ENCODE measurements around the gene TRIM46. TPM values are rescaled to one million over a fixed set of nuclear protein-coding genes. Genes with fewer than 3 reads are reported as not detected.

Gene TRIM46
- total RNA-seq, 1 donor from 2014 or later = under 0.01 TPM

DNA sequence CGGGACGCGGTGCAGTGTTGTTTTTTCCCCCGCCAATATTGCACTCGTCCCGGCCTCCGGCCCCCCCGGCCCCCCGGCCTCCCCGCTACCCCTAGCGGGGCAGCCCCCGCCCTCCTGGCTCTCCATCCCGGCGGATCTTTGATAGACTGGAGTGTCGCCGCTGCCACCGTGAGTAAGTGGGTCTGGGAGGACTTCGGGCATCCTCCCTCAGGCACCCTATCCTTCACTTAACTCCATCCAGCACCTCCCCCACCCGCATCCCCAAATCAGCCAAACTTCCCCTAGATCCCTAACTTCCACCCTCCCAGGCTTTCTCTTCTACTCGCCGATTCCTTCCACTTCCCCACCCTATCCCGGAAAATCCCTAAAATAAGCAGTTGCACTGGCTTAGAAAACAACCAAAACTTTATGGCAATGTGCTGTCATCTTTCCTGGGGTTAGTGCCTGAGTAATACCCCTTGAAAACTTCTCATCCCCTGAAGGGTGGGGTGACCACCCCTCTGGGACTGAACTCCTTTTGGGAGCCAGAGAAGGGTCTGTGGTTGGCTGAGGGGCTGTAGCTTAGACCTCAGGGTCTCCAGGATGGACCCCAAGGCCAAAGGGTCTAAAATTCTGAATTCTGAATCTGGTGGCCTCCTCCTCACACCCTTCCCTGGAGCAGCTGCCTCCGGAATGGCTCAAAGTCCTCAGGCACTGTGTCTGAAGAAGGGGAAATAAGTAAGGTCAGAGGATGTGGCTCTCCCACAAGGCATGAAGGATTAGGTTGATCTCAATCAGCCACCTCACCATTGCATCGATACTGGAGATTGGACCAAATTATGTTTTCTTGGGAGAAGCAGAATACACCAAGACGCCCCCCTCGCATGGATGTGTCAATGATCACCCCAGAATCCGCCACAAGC lies 21.8 kb downstream of the TRIM46 start:
- H3K27me3 ChIP-seq (ENCODE audit: control insufficient read depth in 3 of 3, insufficient read depth in 3 of 3, low read length in 3 of 3) = peaks cover 0 to 4% (median 3%) of the 10 kb centered on the region in 3 donors
- H3K9ac ChIP-seq (ENCODE audit: low read depth in 1 of 3, low read length in 3 of 3) = peak overlapping the region in 2 of 3 donors; percentile 11 to 35
- peak overlapping the region; percentile 52 for H3K27ac ChIP-seq (ENCODE audit: low read depth, low read length)
- H3K9me3 ChIP-seq (ENCODE audit: control insufficient read depth in 3 of 3, low read length in 3 of 3) = no peaks in the 10 kb centered on the region
- H3K4me3 ChIP-seq (ENCODE audit: low read length in 3 of 3) = no peak overlapping the region
- peaks cover 5 to 10% (median 8%) of the 10 kb centered on the region in 3 donors for H3K36me3 ChIP-seq (ENCODE audit: control insufficient read depth in 3 of 3, insufficient read depth in 3 of 3, low read length in 3 of 3)
- peaks cover 36 to 49% (median 39%) of the 10 kb centered on the region in 3 donors for H3K4me1 ChIP-seq (ENCODE audit: control insufficient read depth in 3 of 3, insufficient read depth in 3 of 3, low read length in 3 of 3)

GRCh38 chr1:155196103-155196892 lies 22.6 kb downstream of the TRIM46 start:
- peak overlapping the region in 2 of 3 donors; percentile 25 to 28 for H3K9ac ChIP-seq (ENCODE audit: low read depth in 1 of 3, low read length in 3 of 3)
- H3K36me3 ChIP-seq (ENCODE audit: control insufficient read depth in 3 of 3, insufficient read depth in 3 of 3, low read length in 3 of 3) = peaks cover 8 to 14% (median 14%) of the 10 kb centered on the region in 3 donors
- H3K4me3 ChIP-seq (ENCODE audit: low read length in 3 of 3) = no peak overlapping the region
- no peaks in the 10 kb centered on the region for H3K9me3 ChIP-seq (ENCODE audit: control insufficient read depth in 3 of 3, low read length in 3 of 3)
- peaks cover 0 to 4% (median 3%) of the 10 kb centered on the region in 3 donors for H3K27me3 ChIP-seq (ENCODE audit: control insufficient read depth in 3 of 3, insufficient read depth in 3 of 3, low read length in 3 of 3)
- peaks cover 36 to 49% (median 39%) of the 10 kb centered on the region in 3 donors for H3K4me1 ChIP-seq (ENCODE audit: control insufficient read depth in 3 of 3, insufficient read depth in 3 of 3, low read length in 3 of 3)
- peak overlapping the region; percentile 82 for H3K27ac ChIP-seq (ENCODE audit: low read depth, low read length)

GRCh38 chr1:155196893-155197638 lies 23.4 kb downstream of the TRIM46 start:
- H3K4me1 ChIP-seq (ENCODE audit: control insufficient read depth in 3 of 3, insufficient read depth in 3 of 3, low read length in 3 of 3) = peaks cover 36 to 49% (median 39%) of the 10 kb centered on the region in 3 donors
- H3K9ac ChIP-seq (ENCODE audit: low read depth in 1 of 3, low read length in 3 of 3) = peak overlapping the region in 2 of 3 donors; percentile 25 to 33
- H3K36me3 ChIP-seq (ENCODE audit: control insufficient read depth in 3 of 3, insufficient read depth in 3 of 3, low read length in 3 of 3) = peaks cover 8 to 16% (median 14%) of the 10 kb centered on the region in 3 donors
- no peaks in the 10 kb centered on the region for H3K9me3 ChIP-seq (ENCODE audit: control insufficient read depth in 3 of 3, low read length in 3 of 3)
- H3K27ac ChIP-seq (ENCODE audit: low read depth, low read length) = peak overlapping the region; percentile 82
- H3K27me3 ChIP-seq (ENCODE audit: control insufficient read depth in 3 of 3, insufficient read depth in 3 of 3, low read length in 3 of 3) = peaks cover 0 to 4% (median 3%) of the 10 kb centered on the region in 3 donors
- no peak overlapping the region for H3K4me3 ChIP-seq (ENCODE audit: low read length in 3 of 3)

- H3K4me1 ChIP-seq (ENCODE audit: control insufficient read depth in 3 of 3, insufficient read depth in 3 of 3, low read length in 3 of 3) = peaks cover 35 to 47% (median 38%) of the 10 kb centered on the region in 3 donors
- no peak overlapping the region for H3K4me3 ChIP-seq (ENCODE audit: low read length in 3 of 3)
- peaks cover 8 to 16% (median 14%) of the 10 kb centered on the region in 3 donors for H3K36me3 ChIP-seq (ENCODE audit: control insufficient read depth in 3 of 3, insufficient read depth in 3 of 3, low read length in 3 of 3)
- H3K27me3 ChIP-seq (ENCODE audit: control insufficient read depth in 3 of 3, insufficient read depth in 3 of 3, low read length in 3 of 3) = peaks cover 0 to 4% (median 3%) of the 10 kb centered on the region in 3 donors
- peak overlapping the region; percentile 82 for H3K27ac ChIP-seq (ENCODE audit: low read depth, low read length)
- no peaks in the 10 kb centered on the region for H3K9me3 ChIP-seq (ENCODE audit: control insufficient read depth in 3 of 3, low read length in 3 of 3)
- peak overlapping the region in 1 of 3 donors; percentile 33 for H3K9ac ChIP-seq (ENCODE audit: low read depth in 1 of 3, low read length in 3 of 3)
These were observed 24.4 kb downstream of the TRIM46 start for GRCh38 chr1:155197901-155198546.

GRCh38 chr1:155198547-155198906 lies 24.9 kb downstream of the TRIM46 start:
- H3K4me1 ChIP-seq (ENCODE audit: control insufficient read depth in 3 of 3, insufficient read depth in 3 of 3, low read length in 3 of 3) = peaks cover 31 to 42% (median 33%) of the 10 kb centered on the region in 3 donors
- no peak overlapping the region for H3K9ac ChIP-seq (ENCODE audit: low read depth in 1 of 3, low read length in 3 of 3)
- H3K36me3 ChIP-seq (ENCODE audit: control insufficient read depth in 3 of 3, insufficient read depth in 3 of 3, low read length in 3 of 3) = peaks cover 8 to 16% (median 14%) of the 10 kb centered on the region in 3 donors
- peaks cover 0 to 4% (median 3%) of the 10 kb centered on the region in 3 donors for H3K27me3 ChIP-seq (ENCODE audit: control insufficient read depth in 3 of 3, insufficient read depth in 3 of 3, low read length in 3 of 3)
- H3K4me3 ChIP-seq (ENCODE audit: low read length in 3 of 3) = no peak overlapping the region
- no peak overlapping the region for H3K27ac ChIP-seq (ENCODE audit: low read depth, low read length)
- no peaks in the 10 kb centered on the region for H3K9me3 ChIP-seq (ENCODE audit: control insufficient read depth in 3 of 3, low read length in 3 of 3)

GRCh38 chr1:155199792-155200191 lies 26.1 kb downstream of the TRIM46 start:
- peaks cover 8 to 20% (median 14%) of the 10 kb centered on the region in 3 donors for H3K36me3 ChIP-seq (ENCODE audit: control insufficient read depth in 3 of 3, insufficient read depth in 3 of 3, low read length in 3 of 3)

GRCh38 chr1:155200920-155201319 lies 27.3 kb downstream of the TRIM46 start:
- Histone ChIP-seq H3K4me3 (ENCODE audit: low read length in 3 of 3) (no peak overlapping the region), H3K4me1 (ENCODE audit: control insufficient read depth in 3 of 3, insufficient read depth in 3 of 3, low read length in 3 of 3) (peaks cover 16 to 25% (median 17%) of the 10 kb centered on the region in 3 donors), H3K9ac (ENCODE audit: low read depth in 1 of 3, low read length in 3 of 3) (no peak overlapping the region), H3K36me3 (ENCODE audit: control insufficient read depth in 3 of 3, insufficient read depth in 3 of 3, low read length in 3 of 3) (peaks cover 8 to 22% (median 14%) of the 10 kb centered on the region in 3 donors), H3K27me3 (ENCODE audit: control insufficient read depth in 3 of 3, insufficient read depth in 3 of 3, low read length in 3 of 3) (no peaks in the 10 kb centered on the region), H3K9me3 (ENCODE audit: control insufficient read depth in 3 of 3, low read length in 3 of 3) (no peaks in the 10 kb centered on the region), H3K27ac (ENCODE audit: low read depth, low read length) (no peak overlapping the region)

More at GRCh38 chr1:155199792-155200191, 26.1 kb downstream of the TRIM46 start:
- Histone ChIP-seq H3K27me3 (ENCODE audit: control insufficient read depth in 3 of 3, insufficient read depth in 3 of 3, low read length in 3 of 3) (no peaks in the 10 kb centered on the region), H3K4me3 (ENCODE audit: low read length in 3 of 3) (no peak overlapping the region), H3K9me3 (ENCODE audit: control insufficient read depth in 3 of 3, low read length in 3 of 3) (no peaks in the 10 kb centered on the region), H3K4me1 (ENCODE audit: control insufficient read depth in 3 of 3, insufficient read depth in 3 of 3, low read length in 3 of 3) (peaks cover 18 to 29% (median 20%) of the 10 kb centered on the region in 3 donors), H3K27ac (ENCODE audit: low read depth, low read length) (no peak overlapping the region), H3K9ac (ENCODE audit: low read depth in 1 of 3, low read length in 3 of 3) (no peak overlapping the region)

- Histone ChIP-seq H3K4me1 (ENCODE audit: control insufficient read depth in 3 of 3, insufficient read depth in 3 of 3, low read length in 3 of 3) (peaks cover 15 to 19% (median 18%) of the 10 kb centered on the region in 3 donors), H3K9ac (ENCODE audit: low read depth in 1 of 3, low read length in 3 of 3) (no peak overlapping the region), H3K9me3 (ENCODE audit: control insufficient read depth in 3 of 3, low read length in 3 of 3) (no peaks in the 10 kb centered on the region), H3K4me3 (ENCODE audit: low read length in 3 of 3) (no peak overlapping the region), H3K36me3 (ENCODE audit: control insufficient read depth in 3 of 3, insufficient read depth in 3 of 3, low read length in 3 of 3) (peaks cover 8 to 25% (median 12%) of the 10 kb centered on the region in 3 donors), H3K27me3 (ENCODE audit: control insufficient read depth in 3 of 3, insufficient read depth in 3 of 3, low read length in 3 of 3) (no peaks in the 10 kb centered on the region), H3K27ac (ENCODE audit: low read depth, low read length) (no peak overlapping the region)
These were observed 28.5 kb downstream of the TRIM46 start for GRCh38 chr1:155202198-155202597.

Data from skeletal muscle tissue (tissue), 4 donors.